Nephron (organoid): Measurements from ENCODE around the gene LARP1.

Experiments
- H3K27ac Mint-ChIP-seq, 3 experiments: 2 replicates each; pipeline ENCODE4 v1.8.0; 2020; ENCODE audit warnings: mixed read lengths in 3 of 3, mild to moderate bottlenecking in 2 of 3, moderate library complexity in 1 of 3
- H3K27me3 Mint-ChIP-seq: 2 replicates; pipeline ENCODE4 v1.8.0; 2021; ENCODE audit warnings: low read depth, mild to moderate bottlenecking, moderate library complexity, mixed read lengths
- H3K36me3 Mint-ChIP-seq: 2 replicates; pipeline ENCODE4 v1.8.0; 2020; ENCODE audit warnings: low read depth, mixed read lengths
- H3K4me1 Mint-ChIP-seq: 2 replicates; pipeline ENCODE4 v1.8.0; 2020; ENCODE audit warnings: mixed read lengths
- H3K4me3 Mint-ChIP-seq, 3 experiments: 2 replicates each; pipeline ENCODE4 v1.8.0; 2020; ENCODE audit warnings: mild to moderate bottlenecking in 3 of 3, mixed read lengths in 3 of 3, moderate library complexity in 2 of 3
- H3K9me3 Mint-ChIP-seq: 2 replicates; pipeline ENCODE4 v1.8.0; 2020; ENCODE audit warnings: mixed read lengths
- TF ChIP-seq, protein P1 (sequence below), 3 experiments: fragments of 200-600 bp; sonication (generic); IDR thresholded peaks; one replicate each; pipeline ENCODE4 v1.5.0; 2021; ENCODE audit warnings: antibody characterized with exemption in 3 of 3; ENCODE audit not compliant: unreplicated experiment in 3 of 3

The LARP1 gene

DNA sequence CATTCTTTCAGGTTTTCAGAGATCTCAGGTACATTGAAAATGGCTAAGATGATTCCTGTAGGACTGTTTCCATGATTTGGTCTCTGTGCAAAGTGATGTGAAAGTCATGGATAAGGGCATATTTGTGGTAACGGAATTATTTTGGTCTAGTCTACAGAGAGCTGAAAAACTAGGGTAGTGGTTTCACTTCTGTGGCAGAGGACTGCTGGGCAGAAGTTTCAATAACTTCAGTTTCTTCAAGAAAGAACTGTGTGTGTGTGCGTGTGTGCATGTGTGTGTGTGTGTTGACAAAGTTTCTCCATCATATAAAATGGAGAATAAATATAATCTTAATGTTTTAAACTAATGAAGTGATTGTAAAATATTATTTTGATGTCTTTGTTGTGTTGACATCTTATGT lies 107.6 kb downstream of the LARP1 start:
- H3K9me3 Mint-ChIP-seq = no peaks in the 10 kb centered on the region

DNA sequence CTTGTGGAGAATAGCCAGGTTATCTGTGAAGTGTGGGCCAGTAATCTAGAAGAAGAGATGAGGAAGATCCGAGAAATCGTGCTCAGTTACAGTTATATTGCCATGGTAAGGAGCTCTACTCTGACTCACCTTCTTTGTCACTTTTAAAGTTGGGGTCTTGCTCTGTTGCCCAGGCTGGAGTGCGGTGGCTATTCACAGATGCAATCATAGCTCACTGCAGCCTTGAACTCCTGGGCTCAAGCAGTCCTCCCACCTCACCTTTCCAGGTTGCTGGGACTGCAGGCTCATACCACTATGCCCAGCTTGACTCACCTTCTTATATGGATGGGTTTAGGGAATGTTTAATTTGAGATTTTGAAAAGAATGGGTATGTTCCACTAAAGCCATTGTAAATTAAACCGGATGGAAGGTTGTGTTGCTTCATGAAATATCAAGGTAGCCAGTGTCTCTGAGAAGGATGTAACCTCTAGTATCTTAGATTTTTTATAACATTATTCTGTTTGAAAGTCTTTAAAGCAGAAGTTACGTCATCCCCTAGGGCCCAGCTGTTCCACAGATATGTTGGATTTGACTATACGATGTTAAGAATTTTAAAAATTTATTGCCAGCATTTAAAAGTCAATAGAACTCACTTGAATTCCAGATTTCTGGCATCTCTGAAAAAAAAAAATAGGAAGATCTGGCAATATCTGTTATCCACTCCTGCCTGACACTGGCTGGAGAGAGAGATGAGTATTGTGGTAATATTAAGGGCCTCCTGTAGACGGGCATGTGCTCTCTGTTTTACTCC lies 108.3 kb downstream of the LARP1 start:
- H3K9me3 Mint-ChIP-seq = no peaks in the 10 kb centered on the region
- H3K27ac Mint-ChIP-seq = no peak overlapping the region
- peaks cover 25% of the 10 kb centered on the region for H3K4me1 Mint-ChIP-seq
- H3K4me3 Mint-ChIP-seq = no peak overlapping the region
- peaks cover 49% of the 10 kb centered on the region for H3K36me3 Mint-ChIP-seq
- no peaks in the 10 kb centered on the region for H3K27me3 Mint-ChIP-seq
- TF ChIP-seq, protein P1, sequence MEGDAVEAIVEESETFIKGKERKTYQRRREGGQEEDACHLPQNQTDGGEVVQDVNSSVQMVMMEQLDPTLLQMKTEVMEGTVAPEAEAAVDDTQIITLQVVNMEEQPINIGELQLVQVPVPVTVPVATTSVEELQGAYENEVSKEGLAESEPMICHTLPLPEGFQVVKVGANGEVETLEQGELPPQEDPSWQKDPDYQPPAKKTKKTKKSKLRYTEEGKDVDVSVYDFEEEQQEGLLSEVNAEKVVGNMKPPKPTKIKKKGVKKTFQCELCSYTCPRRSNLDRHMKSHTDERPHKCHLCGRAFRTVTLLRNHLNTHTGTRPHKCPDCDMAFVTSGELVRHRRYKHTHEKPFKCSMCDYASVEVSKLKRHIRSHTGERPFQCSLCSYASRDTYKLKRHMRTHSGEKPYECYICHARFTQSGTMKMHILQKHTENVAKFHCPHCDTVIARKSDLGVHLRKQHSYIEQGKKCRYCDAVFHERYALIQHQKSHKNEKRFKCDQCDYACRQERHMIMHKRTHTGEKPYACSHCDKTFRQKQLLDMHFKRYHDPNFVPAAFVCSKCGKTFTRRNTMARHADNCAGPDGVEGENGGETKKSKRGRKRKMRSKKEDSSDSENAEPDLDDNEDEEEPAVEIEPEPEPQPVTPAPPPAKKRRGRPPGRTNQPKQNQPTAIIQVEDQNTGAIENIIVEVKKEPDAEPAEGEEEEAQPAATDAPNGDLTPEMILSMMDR (IDR thresholded peaks at IDR 0.05; ENCODE audit: unreplicated experiment in 3 of 3) = no peak

More for the DNA sequence above, 107.6 kb downstream of the LARP1 start:
- Mint-ChIP-seq H3K4me3 (no peak overlapping the region), H3K36me3 (peaks cover 47% of the 10 kb centered on the region), H3K27me3 (no peaks in the 10 kb centered on the region), H3K4me1 (peaks cover 25% of the 10 kb centered on the region), H3K27ac (no peak overlapping the region)
- TF ChIP-seq, protein P1 (IDR thresholded peaks at IDR 0.05; ENCODE audit: unreplicated experiment in 3 of 3) = no peak

DNA sequence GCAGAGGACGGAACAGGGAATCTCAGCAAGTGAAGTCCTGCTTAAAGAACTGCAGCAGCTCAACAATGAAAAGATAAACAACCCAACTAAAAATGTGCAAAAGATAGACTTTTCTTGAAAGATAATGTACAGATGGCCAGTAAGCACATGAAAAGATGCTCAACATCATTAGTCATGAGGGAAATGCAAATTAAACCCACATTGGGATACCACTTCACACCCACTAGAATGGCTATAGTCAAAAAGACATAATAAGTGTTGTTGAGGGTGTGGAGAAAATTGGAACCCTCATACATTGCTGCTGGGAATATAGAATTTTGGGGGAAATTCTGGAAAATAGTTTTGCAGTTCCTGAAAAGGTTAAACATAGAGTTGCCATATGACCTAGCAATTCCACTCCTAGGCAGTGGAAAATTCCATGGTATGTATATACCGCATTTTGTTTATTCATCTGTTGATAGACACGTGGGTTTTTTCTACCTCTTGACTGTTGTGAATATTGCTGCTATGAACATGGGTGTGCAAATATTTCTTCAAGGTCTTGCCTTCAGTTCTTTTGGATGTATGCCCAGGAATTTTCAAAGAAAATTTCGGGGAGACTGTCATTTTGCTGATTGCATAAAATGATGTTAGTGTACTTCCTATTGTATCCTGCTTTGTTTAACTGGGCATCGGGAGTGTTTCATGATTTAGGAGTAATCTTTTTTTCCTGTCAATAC lies 110.4 kb downstream of the LARP1 start:
- Mint-ChIP-seq H3K4me3 (no peak overlapping the region), H3K27me3 (no peaks in the 10 kb centered on the region), H3K27ac (no peak overlapping the region), H3K4me1 (peaks cover 16% of the 10 kb centered on the region), H3K36me3 (peaks cover 58% of the 10 kb centered on the region), H3K9me3 (no peaks in the 10 kb centered on the region)
- TF ChIP-seq, protein P1 (IDR thresholded peaks at IDR 0.05; ENCODE audit: unreplicated experiment in 3 of 3) = no peak

DNA sequence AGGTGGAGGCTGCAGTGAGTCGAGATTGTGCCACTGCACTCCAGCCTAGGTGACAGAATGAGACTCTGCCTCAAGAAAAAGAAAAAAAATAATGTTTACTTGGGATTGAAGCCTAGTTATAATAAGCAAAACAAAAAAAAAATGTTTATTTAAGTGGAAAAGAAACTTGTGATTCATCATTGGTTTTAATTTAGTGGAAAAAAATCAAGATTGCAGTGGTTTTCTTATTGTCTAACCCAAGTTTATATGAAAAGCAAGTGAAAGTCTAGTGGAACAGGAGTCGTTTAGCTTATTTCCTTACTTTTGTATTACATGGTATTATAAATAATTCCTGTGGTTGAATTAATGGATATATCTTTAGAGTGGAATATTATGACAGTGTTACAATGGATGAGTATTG lies 111.7 kb downstream of the LARP1 start:
- TF ChIP-seq, protein P1 (IDR thresholded peaks at IDR 0.05; ENCODE audit: unreplicated experiment in 3 of 3) = no peak
- Mint-ChIP-seq H3K4me1 (peaks cover 9% of the 10 kb centered on the region), H3K36me3 (peaks cover 63% of the 10 kb centered on the region)

More for the DNA sequence above, 111.7 kb downstream of the LARP1 start:
- Mint-ChIP-seq H3K4me3 (no peak overlapping the region), H3K27me3 (no peaks in the 10 kb centered on the region), H3K9me3 (no peaks in the 10 kb centered on the region), H3K27ac (no peak overlapping the region)
